ENCODE results near the gene CYB5RL.
"Not testable (repeated sequence)": the region's sequence is repeated elsewhere in the genome, so short reads cannot be mapped to it uniquely, and the experiment has no call there.

CYB5RL gene

DNA sequence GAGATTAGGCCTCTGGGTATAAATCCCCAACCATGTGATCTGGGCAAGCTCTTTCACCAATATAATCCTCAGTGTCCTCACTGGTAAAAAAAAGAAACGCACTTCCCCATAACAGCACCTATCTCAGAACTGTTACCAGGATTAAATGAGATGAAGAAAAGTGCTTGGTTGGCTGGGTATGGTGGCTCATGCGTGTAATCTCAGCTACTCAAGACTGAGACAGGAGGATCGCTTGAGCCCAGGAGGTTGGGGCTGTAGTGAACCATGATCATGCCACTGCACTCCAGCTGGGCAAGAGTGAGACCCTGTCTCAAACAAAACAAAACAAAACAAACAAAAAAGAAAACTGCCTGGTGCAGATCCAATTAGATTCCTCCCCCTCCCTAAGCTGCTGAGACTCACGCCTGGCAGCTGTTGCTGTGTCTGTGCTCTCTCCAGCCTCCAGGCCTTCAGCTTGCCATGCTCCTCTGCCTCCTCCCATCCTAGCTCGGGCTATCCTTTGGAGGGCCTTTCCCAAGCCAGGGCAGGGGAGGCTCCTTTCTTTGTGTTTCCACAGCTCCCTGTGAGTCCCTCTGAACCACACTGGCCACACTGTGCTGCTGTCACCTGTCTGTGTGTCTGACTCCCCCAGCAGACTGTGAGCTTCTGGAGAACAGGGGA, 19.0 kb downstream of the CYB5RL start:
- FAIRE-seq = no peak

GRCh38 chr1:54178296-54179070, 21.3 kb downstream of the CYB5RL start:
- FAIRE-seq = no peak

DNA sequence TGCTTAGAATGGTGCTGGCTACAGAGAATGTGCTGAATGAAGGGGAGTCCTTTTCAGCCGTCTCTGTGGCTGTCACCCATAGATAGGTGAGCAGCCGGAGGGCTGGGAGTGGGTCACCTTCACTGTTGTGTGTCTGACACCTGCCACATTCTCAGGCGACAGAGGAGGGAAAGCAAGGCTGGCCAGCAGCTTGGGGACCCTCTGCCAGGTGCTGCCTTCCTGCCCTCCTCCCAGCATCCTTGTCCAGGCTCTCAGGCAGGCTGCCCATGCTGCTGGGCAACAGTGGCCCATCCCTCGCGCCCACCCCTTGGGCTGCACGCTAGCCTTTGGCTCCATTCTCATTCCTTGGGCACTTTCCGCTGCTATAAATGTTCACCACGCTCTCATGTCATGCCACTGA, 22.1 kb downstream of the CYB5RL start:
- no peak for FAIRE-seq

GRCh38 chr1:54176621-54177327, 23.1 kb downstream of the CYB5RL start:
- no peak for FAIRE-seq

DNA sequence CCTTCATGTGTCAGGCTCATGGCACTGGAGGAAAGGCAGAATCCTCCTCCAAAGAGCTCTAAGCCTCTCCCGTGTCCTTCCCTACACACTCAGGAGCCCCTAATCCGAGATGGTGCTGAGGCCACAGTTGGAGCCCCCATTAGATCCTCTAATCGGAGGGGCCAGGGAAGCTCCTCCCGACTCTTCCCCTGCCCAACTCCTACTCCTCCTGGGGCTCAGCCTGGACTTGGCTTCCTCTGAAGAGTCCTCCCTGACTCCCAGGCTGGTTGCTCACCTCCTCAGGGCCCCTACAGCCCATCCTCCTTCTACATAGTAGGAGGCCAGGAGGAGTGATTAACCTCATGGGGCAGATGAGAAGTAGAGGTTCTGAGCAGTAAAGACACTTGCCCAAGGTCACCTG, 25.7 kb downstream of the CYB5RL start:
- no peak for FAIRE-seq

GRCh38 chr1:54173681-54174080, 26.1 kb downstream of the CYB5RL start:
- no peak for FAIRE-seq

- no peak for FAIRE-seq
Observed at GRCh38 chr1:54172614-54173599, 26.9 kb downstream of the CYB5RL start.

- no peak for FAIRE-seq
Observed at GRCh38 chr1:54171606-54172005, 28.2 kb downstream of the CYB5RL start.

DNA sequence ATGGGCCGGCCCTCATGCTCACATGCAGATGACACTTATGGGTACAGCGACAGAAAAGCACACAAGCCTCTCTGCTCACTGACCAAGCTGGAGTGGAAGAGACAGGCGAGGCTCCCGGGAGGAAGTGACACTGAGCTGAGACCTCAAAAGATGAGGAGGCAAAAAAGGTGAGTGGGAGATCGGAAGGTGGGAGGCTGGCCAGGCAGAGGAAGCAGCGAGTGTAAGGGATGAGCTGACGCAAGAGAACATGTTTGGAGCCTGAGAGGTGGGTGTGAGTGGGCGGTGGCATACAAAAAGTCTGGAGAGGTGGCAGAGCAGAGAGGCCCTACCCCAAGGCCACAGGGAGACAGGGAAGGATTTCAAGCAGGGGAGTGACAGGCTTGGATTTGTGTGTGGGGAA, 28.8 kb downstream of the CYB5RL start:
- no peak for FAIRE-seq

- no peak for FAIRE-seq
Observed at GRCh38 chr1:54169068-54169467, 30.8 kb downstream of the CYB5RL start.

- no peak for FAIRE-seq
Observed at GRCh38 chr1:54168206-54168965, 31.4 kb downstream of the CYB5RL start.

GRCh38 chr1:54167422-54168139, 32.2 kb downstream of the CYB5RL start:
- FAIRE-seq = no peak

DNA sequence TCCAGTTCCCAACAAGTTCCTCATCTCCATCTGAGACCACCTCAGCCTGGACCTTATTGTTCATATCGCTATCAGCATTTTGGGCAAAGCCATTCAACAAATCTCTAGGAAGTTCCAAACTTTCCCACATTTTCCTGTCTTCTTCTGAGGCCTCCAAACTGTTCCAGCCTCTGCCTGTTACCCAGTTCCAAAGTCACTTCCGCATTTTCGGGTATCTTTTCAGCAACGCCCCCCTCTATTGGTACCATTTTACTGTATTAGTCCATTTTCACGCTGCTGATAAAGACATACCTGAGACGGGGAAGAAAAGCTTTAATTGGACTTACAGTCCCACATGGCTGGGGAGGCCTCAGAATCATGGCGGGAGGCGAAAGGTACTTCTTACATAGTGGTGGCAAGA, 33.5 kb downstream of the CYB5RL start:
- not testable (repeated sequence) for FAIRE-seq

DNA sequence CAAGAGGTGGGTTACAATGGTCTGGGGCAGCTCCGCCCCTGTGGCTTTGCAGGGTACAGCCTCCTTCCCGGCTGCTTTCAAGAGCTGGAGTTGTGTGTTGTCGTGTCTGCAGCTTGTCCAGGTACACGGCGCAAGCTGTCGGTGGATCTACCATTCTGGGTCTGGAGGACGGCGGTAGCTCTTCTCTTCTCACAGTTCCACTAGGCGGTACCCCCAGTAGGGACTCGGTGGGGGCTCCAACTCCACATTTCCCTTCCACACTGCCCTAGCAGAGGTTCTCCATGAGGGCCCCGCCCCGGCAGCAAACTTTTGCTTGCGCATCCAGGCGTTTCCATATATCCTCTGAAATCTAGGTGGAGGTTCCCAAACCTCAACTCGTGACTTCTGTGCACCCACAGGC, 34.7 kb downstream of the CYB5RL start:
- no peak for FAIRE-seq

GRCh38 chr1:54163573-54163972, 36.3 kb downstream of the CYB5RL start:
- no peak for FAIRE-seq

GRCh38 chr1:54163051-54163450, 36.8 kb downstream of the CYB5RL start:
- FAIRE-seq = no peak

DNA sequence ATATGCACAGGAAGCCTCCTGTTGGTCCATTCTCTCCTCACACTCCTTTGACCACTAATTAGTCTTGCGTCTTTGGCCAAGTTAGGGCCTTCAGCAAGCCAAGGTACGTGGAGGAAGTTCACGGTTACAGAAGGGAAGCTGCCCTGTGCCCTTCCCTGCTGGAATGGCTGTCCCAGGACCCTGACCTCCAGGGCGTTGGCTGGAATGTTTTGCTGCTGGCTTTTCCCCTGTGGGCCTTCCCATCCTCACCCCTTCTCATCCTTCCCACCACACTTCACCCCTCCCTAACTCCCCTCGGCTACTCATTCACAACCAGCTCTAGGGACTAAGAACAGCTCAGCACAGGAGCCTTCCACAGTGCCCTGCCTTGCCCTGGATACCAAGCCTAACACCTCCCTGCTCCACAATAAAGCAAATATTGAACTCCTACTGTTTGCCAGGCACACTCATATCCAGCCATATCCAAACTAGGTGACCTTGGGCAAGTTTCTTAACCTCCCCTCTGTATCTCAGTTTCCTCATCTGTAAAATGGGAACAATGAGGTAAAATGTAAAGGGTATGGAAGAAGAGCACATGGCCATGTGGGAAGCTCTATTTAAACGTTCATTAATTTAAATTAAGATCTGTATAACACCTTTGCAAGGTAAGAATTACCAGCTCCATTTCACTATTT, 38.2 kb downstream of the CYB5RL start:
- no peak for FAIRE-seq

- no peak for FAIRE-seq
Observed at GRCh38 chr1:54160351-54160750, 39.5 kb downstream of the CYB5RL start.

GRCh38 chr1:54159733-54160316, 40.0 kb downstream of the CYB5RL start:
- no peak for FAIRE-seq

DNA sequence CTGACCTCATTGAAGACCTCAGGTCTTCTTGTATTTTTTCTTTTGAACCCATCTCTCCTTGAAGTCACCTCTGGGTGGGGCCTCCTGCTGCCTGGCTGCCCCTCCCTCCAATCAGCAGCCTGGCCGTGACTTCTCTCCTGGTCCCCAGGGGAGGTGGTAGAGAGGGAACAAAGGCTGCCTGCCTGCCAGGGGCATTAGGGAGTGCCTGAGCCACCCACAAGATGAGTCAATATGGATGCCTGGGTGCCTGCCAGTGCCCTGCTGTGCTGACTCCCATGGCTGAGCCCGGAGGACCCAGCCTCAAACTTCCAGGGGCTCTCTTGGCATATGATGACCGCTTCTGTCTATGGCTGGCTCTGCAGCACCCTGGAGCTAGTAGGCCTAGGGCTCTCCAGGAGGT, 41.8 kb downstream of the CYB5RL start:
- FAIRE-seq = no peak

All from endometrium (tissue), 2 donors.